ENCODE results near the gene OR2K2.
"Not testable (repeated sequence)": the region's sequence is repeated elsewhere in the genome, so short reads cannot be mapped to it uniquely, and the experiment has no call there.

OR2K2 gene

DNA sequence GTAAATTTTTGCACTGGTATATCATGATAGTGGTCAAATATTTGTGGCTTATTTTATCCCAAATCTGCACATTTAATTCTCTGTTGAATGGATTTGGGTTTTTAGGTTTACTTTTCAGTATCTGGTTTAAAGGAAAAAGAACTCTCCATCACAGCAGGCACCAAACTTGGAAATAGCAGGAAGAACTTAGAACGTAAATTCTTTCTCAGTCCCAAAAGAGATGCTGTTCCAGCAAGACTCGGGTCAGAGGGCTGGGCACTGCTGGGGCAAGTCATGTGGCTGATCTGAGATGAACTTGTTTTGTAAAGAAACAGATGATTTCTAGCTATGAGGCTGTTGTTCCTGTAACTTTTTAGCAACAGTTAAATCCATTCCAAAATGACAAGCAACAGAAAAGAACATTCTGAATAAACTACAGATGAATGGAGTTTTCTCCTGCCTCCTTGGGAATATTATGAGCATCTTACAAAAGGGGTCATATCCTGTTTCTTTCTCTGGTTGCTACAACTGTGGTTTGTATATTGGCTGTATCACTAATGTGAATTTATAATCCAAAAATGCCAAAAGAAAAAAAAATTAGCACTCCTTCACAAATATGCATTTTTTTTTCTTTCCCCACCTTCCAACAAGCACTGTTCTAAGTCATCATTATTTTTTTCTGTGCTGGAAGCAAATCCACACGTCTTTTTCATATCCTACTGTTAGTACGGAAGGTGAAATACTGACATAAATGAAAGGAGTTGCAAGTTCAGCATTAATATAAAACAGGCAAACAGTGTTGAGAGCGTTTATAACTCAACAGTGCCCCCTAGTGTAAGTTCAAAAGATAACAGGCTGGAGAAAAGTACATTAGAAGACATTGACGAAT, 31.1 kb downstream of the OR2K2 start:
- no peaks in the 10 kb centered on the region for H3K9me3 ChIP-seq (ENCODE audit: control insufficient read depth in 1 of 2, low read length in 2 of 2)
- H3K27me3 ChIP-seq (ENCODE audit: control insufficient read depth in 1 of 2, insufficient read depth in 2 of 2, low read length in 2 of 2): no peaks in the 10 kb centered on the region
- no peaks in the 10 kb centered on the region for H3K36me3 ChIP-seq (ENCODE audit: control insufficient read depth in 1 of 2, insufficient read depth in 2 of 2, low read length in 2 of 2)
- H3K27ac ChIP-seq (ENCODE audit: low read depth, low read length): no peak overlapping the region
- H3K4me1 ChIP-seq (ENCODE audit: control insufficient read depth in 1 of 2, insufficient read depth in 2 of 2, low read length in 2 of 2): no peaks in the 10 kb centered on the region
- H3K4me3 ChIP-seq (ENCODE audit: low read depth in 1 of 2, low read length in 2 of 2): no peak overlapping the region
- H3K9ac ChIP-seq (ENCODE audit: low read depth in 1 of 2, low read length in 2 of 2): peak overlapping the region in 1 of 2 donors; percentile 17

DNA sequence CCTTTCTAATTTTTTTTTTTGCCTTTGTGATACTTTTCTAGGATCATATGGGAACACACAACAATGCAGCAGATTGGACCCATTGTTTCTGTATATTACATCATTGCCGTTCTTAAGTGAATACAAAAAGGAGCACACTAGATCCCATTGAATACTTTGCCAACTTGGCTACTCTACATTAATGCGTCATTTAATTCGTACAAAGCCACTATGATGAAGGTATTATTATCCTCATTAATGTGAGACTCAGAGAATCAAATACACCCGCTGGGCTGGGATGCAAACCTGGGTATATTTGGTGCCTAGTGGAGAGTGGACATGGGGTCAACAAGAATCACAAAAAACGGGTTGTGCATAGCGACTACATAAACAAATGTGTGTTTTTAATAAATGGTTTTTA, 31.9 kb downstream of the OR2K2 start:
- Histone ChIP-seq H3K4me1 (ENCODE audit: control insufficient read depth in 1 of 2, insufficient read depth in 2 of 2, low read length in 2 of 2) (no peaks in the 10 kb centered on the region), H3K9me3 (ENCODE audit: control insufficient read depth in 1 of 2, low read length in 2 of 2) (no peaks in the 10 kb centered on the region), H3K9ac (ENCODE audit: low read depth in 1 of 2, low read length in 2 of 2) (no peak overlapping the region), H3K27me3 (ENCODE audit: control insufficient read depth in 1 of 2, insufficient read depth in 2 of 2, low read length in 2 of 2) (no peaks in the 10 kb centered on the region), H3K4me3 (ENCODE audit: low read depth in 1 of 2, low read length in 2 of 2) (no peak overlapping the region), H3K27ac (ENCODE audit: low read depth, low read length) (no peak overlapping the region), H3K36me3 (ENCODE audit: control insufficient read depth in 1 of 2, insufficient read depth in 2 of 2, low read length in 2 of 2) (no peaks in the 10 kb centered on the region)

DNA sequence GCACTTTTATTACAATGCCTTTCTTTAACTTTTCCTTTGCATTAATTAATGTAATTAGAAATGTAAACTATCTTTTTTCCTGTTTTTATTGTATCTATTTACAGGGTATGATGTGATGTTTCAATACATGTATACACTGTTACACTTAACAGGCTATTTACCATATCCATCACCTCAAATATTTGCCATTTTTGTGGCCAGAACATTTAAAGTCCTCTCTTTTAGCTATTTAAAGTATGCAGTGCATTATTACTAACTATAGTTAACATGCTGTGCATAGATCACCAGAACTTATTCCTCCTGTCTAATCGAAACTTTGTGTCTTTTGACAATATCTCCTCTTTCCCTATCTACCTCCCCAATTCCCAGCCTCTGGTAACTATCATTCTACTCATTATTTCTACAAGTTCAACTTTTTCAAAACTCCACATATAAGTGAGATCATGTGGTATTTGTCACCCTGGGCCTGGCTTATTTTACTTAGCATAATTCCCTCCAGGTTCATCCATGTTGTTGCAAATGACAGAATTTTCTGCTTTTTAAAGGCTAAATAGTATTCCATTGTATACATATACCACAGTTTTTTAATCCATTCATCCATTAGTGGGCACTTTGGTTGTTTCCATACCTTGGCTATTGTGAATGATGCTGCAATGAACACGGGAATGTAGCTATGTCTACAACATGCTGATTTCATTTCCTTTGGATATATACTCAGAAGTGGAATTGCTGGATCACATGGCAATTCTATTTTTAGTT, 32.8 kb downstream of the OR2K2 start:
- no peaks in the 10 kb centered on the region for H3K36me3 ChIP-seq (ENCODE audit: control insufficient read depth in 1 of 2, insufficient read depth in 2 of 2, low read length in 2 of 2)
- no peak overlapping the region for H3K4me3 ChIP-seq (ENCODE audit: low read depth in 1 of 2, low read length in 2 of 2)
- no peaks in the 10 kb centered on the region for H3K4me1 ChIP-seq (ENCODE audit: control insufficient read depth in 1 of 2, insufficient read depth in 2 of 2, low read length in 2 of 2)
- no peak overlapping the region for H3K9ac ChIP-seq (ENCODE audit: low read depth in 1 of 2, low read length in 2 of 2)
- H3K9me3 ChIP-seq (ENCODE audit: control insufficient read depth in 1 of 2, low read length in 2 of 2): no peaks in the 10 kb centered on the region
- no peaks in the 10 kb centered on the region for H3K27me3 ChIP-seq (ENCODE audit: control insufficient read depth in 1 of 2, insufficient read depth in 2 of 2, low read length in 2 of 2)
- H3K27ac ChIP-seq (ENCODE audit: low read depth, low read length): no peak overlapping the region

DNA sequence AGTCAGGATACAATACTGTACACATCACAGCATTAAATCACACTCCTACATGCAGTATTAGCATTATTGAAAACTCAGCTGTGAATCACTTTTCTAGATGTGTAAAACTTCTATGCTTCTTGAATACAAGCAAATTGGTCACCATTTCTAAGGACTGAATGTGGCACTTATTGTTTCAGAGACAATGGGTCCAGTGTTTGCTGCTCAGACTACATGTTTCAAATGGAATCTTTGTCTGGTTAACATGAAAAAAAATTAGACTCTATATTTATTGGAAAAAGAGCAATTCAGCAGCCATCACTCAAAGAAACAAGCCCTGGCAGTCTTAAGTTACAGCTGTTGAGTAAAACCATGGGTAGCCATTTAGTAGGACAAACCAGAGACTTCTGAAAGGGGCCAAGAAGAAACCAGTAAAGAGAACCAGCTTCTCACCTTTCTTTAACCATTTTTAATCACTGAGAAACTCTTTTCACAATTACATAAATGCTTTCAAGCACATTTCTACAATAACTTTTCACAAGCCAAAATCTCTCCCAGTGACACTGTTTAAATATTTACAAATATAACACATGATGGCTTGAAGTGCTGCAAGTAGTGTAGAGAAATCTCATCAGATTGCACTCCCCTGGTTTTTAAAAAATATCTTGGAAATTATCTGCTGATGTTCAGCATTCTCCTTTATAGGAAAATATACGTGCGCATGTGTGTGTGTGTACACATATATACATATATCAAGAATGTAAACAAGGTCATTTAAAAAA, 35.2 kb downstream of the OR2K2 start:
- Histone ChIP-seq H3K27me3 (ENCODE audit: control insufficient read depth in 1 of 2, insufficient read depth in 2 of 2, low read length in 2 of 2) (no peaks in the 10 kb centered on the region), H3K4me3 (ENCODE audit: low read depth in 1 of 2, low read length in 2 of 2) (no peak overlapping the region), H3K9ac (ENCODE audit: low read depth in 1 of 2, low read length in 2 of 2) (no peak overlapping the region), H3K9me3 (ENCODE audit: control insufficient read depth in 1 of 2, low read length in 2 of 2) (no peaks in the 10 kb centered on the region), H3K27ac (ENCODE audit: low read depth, low read length) (no peak overlapping the region), H3K4me1 (ENCODE audit: control insufficient read depth in 1 of 2, insufficient read depth in 2 of 2, low read length in 2 of 2) (no peaks in the 10 kb centered on the region), H3K36me3 (ENCODE audit: control insufficient read depth in 1 of 2, insufficient read depth in 2 of 2, low read length in 2 of 2) (no peaks in the 10 kb centered on the region)

DNA sequence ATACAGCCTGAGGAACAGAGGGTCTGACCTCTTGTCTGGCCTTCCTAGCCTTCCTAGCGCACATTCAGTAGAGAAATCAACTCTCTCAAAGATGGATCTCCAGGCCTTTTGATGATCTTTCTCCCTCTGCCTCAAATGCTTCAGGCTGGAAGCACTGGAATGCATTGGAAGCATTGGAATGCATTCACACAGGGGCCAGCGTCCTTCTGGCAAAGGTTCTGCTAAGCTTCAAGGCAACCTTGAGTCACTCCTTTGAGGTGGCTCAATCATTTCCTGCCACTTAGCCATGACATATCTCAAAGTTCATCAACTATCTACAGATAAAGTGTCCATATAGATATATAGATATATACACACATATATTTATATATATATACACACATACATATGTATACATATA, 42.9 kb downstream of the OR2K2 start:
- Histone ChIP-seq H3K9me3 (ENCODE audit: control insufficient read depth in 1 of 2, low read length in 2 of 2) (no peaks in the 10 kb centered on the region), H3K9ac (ENCODE audit: low read depth in 1 of 2, low read length in 2 of 2) (no peak overlapping the region), H3K36me3 (ENCODE audit: control insufficient read depth in 1 of 2, insufficient read depth in 2 of 2, low read length in 2 of 2) (no peaks in the 10 kb centered on the region), H3K4me3 (ENCODE audit: low read depth in 1 of 2, low read length in 2 of 2) (no peak overlapping the region), H3K27me3 (ENCODE audit: control insufficient read depth in 1 of 2, insufficient read depth in 2 of 2, low read length in 2 of 2) (no peaks in the 10 kb centered on the region), H3K27ac (ENCODE audit: low read depth, low read length) (no peak overlapping the region), H3K4me1 (ENCODE audit: control insufficient read depth in 1 of 2, insufficient read depth in 2 of 2, low read length in 2 of 2) (no peaks in the 10 kb centered on the region)

DNA sequence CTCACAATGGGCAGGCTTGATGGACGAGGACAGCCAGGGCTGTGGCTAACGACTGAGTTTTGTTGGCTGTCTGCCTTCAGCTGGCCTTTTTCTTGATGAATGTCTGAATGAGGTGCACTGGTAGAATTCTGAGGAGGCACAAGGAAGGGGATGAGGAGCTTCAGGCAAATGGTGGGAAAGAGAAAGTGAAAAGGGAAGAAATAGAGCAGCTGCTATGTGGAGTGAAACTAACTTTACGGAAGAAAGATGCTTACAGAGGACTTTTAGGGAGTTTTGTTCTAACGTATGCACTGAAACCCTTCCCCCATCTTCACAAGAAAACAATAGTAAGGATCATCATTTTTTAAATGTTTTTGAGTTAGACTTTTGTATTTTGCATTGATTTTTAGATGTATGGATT, 45.3 kb downstream of the OR2K2 start:
- Histone ChIP-seq H3K36me3 (ENCODE audit: control insufficient read depth in 1 of 2, insufficient read depth in 2 of 2, low read length in 2 of 2) (no peaks in the 10 kb centered on the region), H3K27ac (ENCODE audit: low read depth, low read length) (no peak overlapping the region), H3K4me1 (ENCODE audit: control insufficient read depth in 1 of 2, insufficient read depth in 2 of 2, low read length in 2 of 2) (no peaks in the 10 kb centered on the region), H3K27me3 (ENCODE audit: control insufficient read depth in 1 of 2, insufficient read depth in 2 of 2, low read length in 2 of 2) (no peaks in the 10 kb centered on the region), H3K9me3 (ENCODE audit: control insufficient read depth in 1 of 2, low read length in 2 of 2) (no peaks in the 10 kb centered on the region), H3K4me3 (ENCODE audit: low read depth in 1 of 2, low read length in 2 of 2) (no peak overlapping the region), H3K9ac (ENCODE audit: low read depth in 1 of 2, low read length in 2 of 2) (no peak overlapping the region)

DNA sequence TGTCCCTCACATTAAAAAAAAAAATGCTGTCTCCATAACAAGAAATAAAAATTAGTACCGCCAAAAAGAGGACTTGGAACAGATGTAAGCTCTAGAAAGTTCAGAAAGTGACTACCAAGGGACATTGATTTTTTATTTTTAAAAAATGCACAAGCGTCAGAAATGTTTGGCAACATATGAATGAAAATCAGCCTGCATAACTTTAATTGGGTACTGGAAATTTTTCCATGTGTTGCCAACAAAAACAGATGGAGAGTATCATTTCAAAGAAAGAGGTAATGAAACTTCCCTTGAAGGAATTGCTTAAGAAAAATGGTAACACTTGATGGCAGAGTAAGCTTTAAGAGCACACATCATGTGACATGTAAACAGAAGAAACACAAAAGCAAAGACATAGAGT, 47.2 kb downstream of the OR2K2 start:
- Histone ChIP-seq H3K4me3 (ENCODE audit: low read depth in 1 of 2, low read length in 2 of 2) (no peak overlapping the region), H3K9me3 (ENCODE audit: control insufficient read depth in 1 of 2, low read length in 2 of 2) (no peaks in the 10 kb centered on the region), H3K9ac (ENCODE audit: low read depth in 1 of 2, low read length in 2 of 2) (no peak overlapping the region), H3K36me3 (ENCODE audit: control insufficient read depth in 1 of 2, insufficient read depth in 2 of 2, low read length in 2 of 2) (no peaks in the 10 kb centered on the region), H3K27ac (ENCODE audit: low read depth, low read length) (no peak overlapping the region), H3K4me1 (ENCODE audit: control insufficient read depth in 1 of 2, insufficient read depth in 2 of 2, low read length in 2 of 2) (no peaks in the 10 kb centered on the region), H3K27me3 (ENCODE audit: control insufficient read depth in 1 of 2, insufficient read depth in 2 of 2, low read length in 2 of 2) (no peaks in the 10 kb centered on the region)

DNA sequence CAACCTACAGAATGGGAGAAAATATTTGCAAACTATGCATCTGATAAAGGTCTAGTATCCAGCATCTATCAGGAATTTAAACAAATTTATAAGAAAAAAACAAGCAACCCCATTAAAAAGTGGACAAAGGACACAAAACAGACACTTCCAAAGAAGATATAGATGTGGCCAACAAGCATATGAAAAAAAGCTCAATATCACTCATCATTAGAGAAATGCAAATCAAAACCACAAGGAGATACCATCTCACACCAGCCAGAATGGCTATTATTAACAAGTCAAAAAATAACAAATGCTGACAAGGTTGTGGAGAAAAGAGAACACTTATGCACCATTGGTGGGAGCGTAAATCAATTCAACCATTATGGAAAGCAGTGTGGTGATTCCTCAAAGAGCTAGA, 49.2 kb downstream of the OR2K2 start:
- not testable (repeated sequence) for H3K9ac ChIP-seq (ENCODE audit: low read depth in 1 of 2, low read length in 2 of 2); H3K27ac ChIP-seq (ENCODE audit: low read depth, low read length); H3K27me3 ChIP-seq (ENCODE audit: control insufficient read depth in 1 of 2, insufficient read depth in 2 of 2, low read length in 2 of 2); H3K4me3 ChIP-seq (ENCODE audit: low read depth in 1 of 2, low read length in 2 of 2); H3K9me3 ChIP-seq (ENCODE audit: control insufficient read depth in 1 of 2, low read length in 2 of 2); H3K4me1 ChIP-seq (ENCODE audit: control insufficient read depth in 1 of 2, insufficient read depth in 2 of 2, low read length in 2 of 2); H3K36me3 ChIP-seq (ENCODE audit: control insufficient read depth in 1 of 2, insufficient read depth in 2 of 2, low read length in 2 of 2)
